KMS-11 (cell line): ENCODE measurements around the gene ASPSCR1.

Source experiments
- H2AFZ ChIP-seq: fragments of 200-600 bp; sonication (generic); 2 replicates; pipeline ENCODE4 v1.6.1; 2016; ENCODE audit warnings: antibody characterized with exemption, mixed run types, low read depth
- H3K27ac ChIP-seq: fragments of 200-600 bp; sonication (generic); 2 replicates; pipeline ENCODE4 v1.6.1; 2016; ENCODE audit warnings: mild to moderate bottlenecking, mixed run types
- H3K27me3 ChIP-seq: fragments of 200-600 bp; sonication (generic); 2 replicates; pipeline ENCODE4 v1.6.1; 2017; ENCODE audit warnings: mild to moderate bottlenecking, low read depth, mixed run types, moderate library complexity; ENCODE audit not compliant: insufficient read depth
- H3K36me3 ChIP-seq: fragments of 200-600 bp; sonication (generic); 2 replicates; pipeline ENCODE4 v1.6.1; 2017; ENCODE audit warnings: mild to moderate bottlenecking, mixed run types; ENCODE audit not compliant: insufficient read depth
- H3K4me1 ChIP-seq: fragments of 200-600 bp; sonication (generic); 2 replicates; pipeline ENCODE4 v1.6.1; 2016; ENCODE audit warnings: mild to moderate bottlenecking, low read depth, mixed run types; ENCODE audit not compliant: poor library complexity, severe bottlenecking
- H3K4me2 ChIP-seq: fragments of 200-600 bp; sonication (generic); 2 replicates; pipeline ENCODE4 v1.7.0; 2016; ENCODE audit warnings: mild to moderate bottlenecking, mixed run types
- H3K4me3 ChIP-seq: fragments of 200-600 bp; sonication (generic); IDR thresholded peaks from 2 replicates; pipeline ENCODE4 v1.6.1; 2017; ENCODE audit warnings: low read depth, low read length, mixed read lengths; ENCODE audit not compliant: insufficient read depth
- H3K79me2 ChIP-seq: fragments of 200-600 bp; sonication (generic); 2 replicates; pipeline ENCODE4 v1.6.1; 2016; ENCODE audit warnings: low read depth, mixed run types; ENCODE audit not compliant: insufficient read depth
- H3K9ac ChIP-seq: fragments of 200-600 bp; sonication (generic); 2 replicates; pipeline ENCODE4 v1.6.1; 2016; ENCODE audit warnings: mild to moderate bottlenecking, mixed run types
- H4K20me1 ChIP-seq: fragments of 200-600 bp; sonication (generic); 2 replicates; pipeline ENCODE4 v1.6.1; 2016; ENCODE audit warnings: mild to moderate bottlenecking, mixed run types; ENCODE audit not compliant: insufficient read depth
- TF ChIP-seq, protein P1 (sequence below): fragments of 200-600 bp; sonication (generic); conservative IDR thresholded peaks from 2 replicates; pipeline ENCODE4 v1.6.1; 2017; ENCODE audit warnings: low read depth, mild to moderate bottlenecking, antibody characterized with exemption, low read length, moderate library complexity, mixed read lengths

Gene ASPSCR1

DNA sequence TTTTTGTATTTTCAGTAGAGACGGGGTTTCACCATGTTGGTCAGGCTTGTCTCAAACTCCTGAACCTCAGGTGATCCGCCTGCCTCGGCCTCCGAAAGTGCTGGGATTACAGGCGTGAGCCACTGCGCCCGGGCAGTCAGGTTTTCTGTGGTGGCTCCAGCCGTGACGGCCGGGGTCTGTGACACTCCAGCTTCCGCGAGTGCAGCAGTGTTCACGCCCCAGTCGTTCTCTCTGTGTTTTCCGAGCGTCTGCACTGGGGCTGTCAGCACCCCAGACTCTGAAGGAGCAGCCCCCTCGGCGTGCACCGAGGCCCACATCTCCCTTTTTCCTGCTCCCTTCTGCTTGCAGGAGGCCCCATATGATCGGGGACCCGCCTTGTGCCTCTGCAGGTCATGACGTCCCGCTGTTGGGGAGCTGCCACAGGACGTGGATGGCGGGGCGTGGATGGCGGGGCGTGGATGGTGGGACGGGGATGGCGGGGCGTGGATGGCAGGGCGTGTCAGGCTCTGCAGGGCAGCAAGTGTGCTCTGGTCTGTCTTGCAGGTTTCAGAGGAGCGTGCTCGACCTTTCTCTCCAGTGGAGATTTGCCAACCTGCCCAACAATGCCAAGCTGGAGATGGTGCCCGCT, 5.7 kb downstream of the ASPSCR1 start:
- H3K27me3 ChIP-seq: no peaks in the 10 kb centered on the region
- TF ChIP-seq, protein P1, sequence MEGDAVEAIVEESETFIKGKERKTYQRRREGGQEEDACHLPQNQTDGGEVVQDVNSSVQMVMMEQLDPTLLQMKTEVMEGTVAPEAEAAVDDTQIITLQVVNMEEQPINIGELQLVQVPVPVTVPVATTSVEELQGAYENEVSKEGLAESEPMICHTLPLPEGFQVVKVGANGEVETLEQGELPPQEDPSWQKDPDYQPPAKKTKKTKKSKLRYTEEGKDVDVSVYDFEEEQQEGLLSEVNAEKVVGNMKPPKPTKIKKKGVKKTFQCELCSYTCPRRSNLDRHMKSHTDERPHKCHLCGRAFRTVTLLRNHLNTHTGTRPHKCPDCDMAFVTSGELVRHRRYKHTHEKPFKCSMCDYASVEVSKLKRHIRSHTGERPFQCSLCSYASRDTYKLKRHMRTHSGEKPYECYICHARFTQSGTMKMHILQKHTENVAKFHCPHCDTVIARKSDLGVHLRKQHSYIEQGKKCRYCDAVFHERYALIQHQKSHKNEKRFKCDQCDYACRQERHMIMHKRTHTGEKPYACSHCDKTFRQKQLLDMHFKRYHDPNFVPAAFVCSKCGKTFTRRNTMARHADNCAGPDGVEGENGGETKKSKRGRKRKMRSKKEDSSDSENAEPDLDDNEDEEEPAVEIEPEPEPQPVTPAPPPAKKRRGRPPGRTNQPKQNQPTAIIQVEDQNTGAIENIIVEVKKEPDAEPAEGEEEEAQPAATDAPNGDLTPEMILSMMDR: no peak
- H3K36me3 ChIP-seq: no peaks in the 10 kb centered on the region
- H3K4me3 ChIP-seq: no peak overlapping the region
- H3K9ac ChIP-seq: no peak overlapping the region
- H3K79me2 ChIP-seq: no peaks in the 10 kb centered on the region
- H4K20me1 ChIP-seq: no peaks in the 10 kb centered on the region
- no peak overlapping the region for H2AFZ ChIP-seq
- no peak overlapping the region for H3K27ac ChIP-seq
- no peak overlapping the region for H3K4me2 ChIP-seq
- H3K4me1 ChIP-seq: peaks cover 36% of the 10 kb centered on the region

DNA sequence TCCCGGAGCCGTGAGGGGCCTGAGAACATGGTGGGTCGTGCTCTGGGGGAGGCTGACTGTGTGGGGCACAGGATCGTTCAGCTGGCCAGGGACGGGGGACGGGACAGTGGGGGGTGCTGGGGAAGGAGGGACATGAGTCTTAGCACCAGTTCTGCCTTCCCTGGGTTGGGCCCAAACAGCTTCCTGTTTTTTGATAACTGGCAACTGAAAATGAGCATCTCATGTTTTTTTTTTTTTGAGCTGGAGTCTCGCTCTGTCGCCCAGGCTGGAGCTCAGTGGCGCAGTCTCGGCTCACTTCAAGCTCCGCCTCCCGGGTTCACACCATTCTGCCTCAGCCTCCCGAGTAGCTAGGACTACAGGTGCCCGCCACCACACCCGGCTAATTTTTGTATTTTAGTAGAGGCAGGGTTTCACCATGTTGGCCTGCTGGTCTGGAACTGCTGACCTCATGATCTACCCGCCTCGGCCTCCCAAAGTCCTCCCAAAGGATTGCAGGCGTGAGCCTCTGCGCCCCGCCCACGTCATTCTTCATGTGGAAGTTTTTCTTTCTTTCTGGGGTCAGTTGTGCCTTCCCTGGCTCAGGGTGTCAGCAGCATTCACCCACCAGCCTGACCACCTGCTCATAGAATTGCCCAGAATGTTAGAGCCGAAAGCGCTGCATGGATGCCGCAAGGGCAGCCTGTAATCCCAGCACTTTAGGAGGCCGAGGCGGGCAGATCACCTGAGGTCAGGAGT, 6.4 kb downstream of the ASPSCR1 start:
- H3K4me3 ChIP-seq: no peak overlapping the region
- H3K4me1 ChIP-seq: peaks cover 29% of the 10 kb centered on the region
- TF ChIP-seq, protein P1: no peak
- H3K27ac ChIP-seq: no peak overlapping the region
- no peaks in the 10 kb centered on the region for H4K20me1 ChIP-seq
- no peaks in the 10 kb centered on the region for H3K36me3 ChIP-seq
- H3K9ac ChIP-seq: no peak overlapping the region
- no peak overlapping the region for H2AFZ ChIP-seq
- no peaks in the 10 kb centered on the region for H3K79me2 ChIP-seq
- no peaks in the 10 kb centered on the region for H3K27me3 ChIP-seq
- no peak overlapping the region for H3K4me2 ChIP-seq

DNA sequence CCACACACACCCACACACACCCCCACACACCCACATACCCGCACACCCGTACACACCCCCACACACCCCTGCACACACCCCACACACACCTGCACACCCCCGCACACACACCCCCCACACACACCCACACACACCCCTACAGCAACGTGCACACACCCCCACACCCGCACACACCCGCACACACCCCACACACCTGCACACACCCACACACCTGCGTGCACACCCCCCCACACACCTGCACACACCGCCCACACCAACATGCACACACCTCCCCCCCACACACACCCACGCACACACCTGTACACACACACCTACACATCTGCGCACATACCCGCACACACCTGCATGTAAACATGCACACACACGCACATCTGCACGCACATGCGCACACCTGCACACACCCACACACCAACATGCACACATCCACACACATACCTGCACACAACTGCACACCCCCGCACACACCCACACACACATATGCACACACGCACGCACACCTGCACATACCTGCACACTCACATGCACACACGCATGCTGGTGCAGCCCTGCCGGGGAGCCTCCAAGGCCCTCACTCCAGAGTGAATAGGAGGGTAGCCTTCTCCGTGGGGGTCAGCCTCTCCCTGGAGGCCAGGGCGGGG, 7.5 kb downstream of the ASPSCR1 start:
- TF ChIP-seq, protein P1: no peak
- H3K36me3 ChIP-seq: no peaks in the 10 kb centered on the region

DNA sequence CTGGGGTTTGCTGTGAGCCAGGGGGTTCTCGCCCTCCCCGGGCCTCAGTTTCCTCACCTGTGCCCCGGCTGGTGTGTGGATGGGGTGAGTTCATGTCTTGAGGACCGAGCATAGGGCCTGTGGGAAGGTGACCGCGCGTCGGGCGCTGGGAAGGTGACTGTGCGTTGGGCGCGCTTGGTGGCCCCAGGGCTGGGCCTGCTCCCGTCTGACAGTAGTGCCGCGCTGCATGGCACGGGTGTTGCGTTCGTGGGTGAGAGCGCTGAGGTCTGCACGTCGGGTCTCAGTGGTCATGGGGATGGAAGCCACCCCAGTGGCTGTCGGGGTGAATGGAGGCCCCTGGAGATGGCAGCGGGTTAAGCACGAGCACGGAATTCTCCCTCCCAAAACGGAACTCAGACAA, 9.2 kb downstream of the ASPSCR1 start:
- peaks cover under 1% of the 10 kb centered on the region for H3K4me1 ChIP-seq
- no peaks in the 10 kb centered on the region for H4K20me1 ChIP-seq
- H3K9ac ChIP-seq: no peak overlapping the region
- no peaks in the 10 kb centered on the region for H3K36me3 ChIP-seq
- no peaks in the 10 kb centered on the region for H3K79me2 ChIP-seq
- no peaks in the 10 kb centered on the region for H3K27me3 ChIP-seq
- no peak overlapping the region for H3K4me2 ChIP-seq
- no peak overlapping the region for H3K4me3 ChIP-seq
- H2AFZ ChIP-seq: no peak overlapping the region
- H3K27ac ChIP-seq: no peak overlapping the region
- TF ChIP-seq, protein P1: no peak

More for the DNA sequence above, 7.5 kb downstream of the ASPSCR1 start:
- Histone ChIP-seq H3K4me1 (peaks cover 18% of the 10 kb centered on the region), H3K27me3 (no peaks in the 10 kb centered on the region), H3K27ac (no peak overlapping the region), H3K79me2 (no peaks in the 10 kb centered on the region), H3K4me3 (no peak overlapping the region), H3K4me2 (no peak overlapping the region), H4K20me1 (no peaks in the 10 kb centered on the region), H3K9ac (no peak overlapping the region), H2AFZ (no peak overlapping the region)
